HUES48 (cell line): ENCODE results near the gene SORL1-AS1.

Source experiments
- H3K27ac ChIP-seq: one replicate; pipeline ENCODE4 v1.7.0; 2013; ENCODE audit warnings: low read depth, low read length, inconsistent platforms
- H3K27me3 ChIP-seq: 2 replicates; pipeline ENCODE4 v1.6.1; 2013; ENCODE audit warnings: mild to moderate bottlenecking, low read length; ENCODE audit not compliant: control insufficient read depth, insufficient read depth
- H3K36me3 ChIP-seq: 2 replicates; pipeline ENCODE4 v1.6.1; 2013; ENCODE audit warnings: low read length; ENCODE audit not compliant: control insufficient read depth, insufficient read depth
- H3K4me1 ChIP-seq: 2 replicates; pipeline ENCODE4 v1.6.1; 2013; ENCODE audit warnings: mild to moderate bottlenecking, low read length; ENCODE audit not compliant: control insufficient read depth, insufficient read depth
- H3K4me3 ChIP-seq: 2 replicates; pipeline ENCODE4 v1.5.1; 2013; ENCODE audit warnings: mild to moderate bottlenecking, low read depth, low read length
- H3K9ac ChIP-seq: 2 replicates; pipeline ENCODE4 v1.6.1; 2013; ENCODE audit warnings: mild to moderate bottlenecking, low read depth, low read length, moderate library complexity
- H3K9me3 ChIP-seq: 2 replicates; pipeline ENCODE4 v1.6.1; 2013; ENCODE audit warnings: low read length; ENCODE audit not compliant: control insufficient read depth, insufficient read depth

Gene SORL1-AS1

GRCh38 chr11:121422675-121423074, 30.1 kb downstream of the SORL1-AS1 start:
- no peak overlapping the region for H3K4me3 ChIP-seq
- H3K36me3 ChIP-seq: no peaks in the 10 kb centered on the region
- no peak overlapping the region for H3K9ac ChIP-seq
- no peaks in the 10 kb centered on the region for H3K9me3 ChIP-seq
- peaks cover 18% of the 10 kb centered on the region for H3K4me1 ChIP-seq
- H3K27me3 ChIP-seq: peaks cover 13% of the 10 kb centered on the region
- no peak overlapping the region for H3K27ac ChIP-seq

GRCh38 chr11:121421149-121421901, 31.4 kb downstream of the SORL1-AS1 start:
- Histone ChIP-seq H3K27ac (no peak overlapping the region), H3K9ac (no peak overlapping the region), H3K4me1 (peaks cover 12% of the 10 kb centered on the region; the same call in 1 of the 2 replicates), H3K4me3 (no peak overlapping the region), H3K9me3 (no peaks in the 10 kb centered on the region), H3K36me3 (no peaks in the 10 kb centered on the region), H3K27me3 (peaks cover 5% of the 10 kb centered on the region)

DNA sequence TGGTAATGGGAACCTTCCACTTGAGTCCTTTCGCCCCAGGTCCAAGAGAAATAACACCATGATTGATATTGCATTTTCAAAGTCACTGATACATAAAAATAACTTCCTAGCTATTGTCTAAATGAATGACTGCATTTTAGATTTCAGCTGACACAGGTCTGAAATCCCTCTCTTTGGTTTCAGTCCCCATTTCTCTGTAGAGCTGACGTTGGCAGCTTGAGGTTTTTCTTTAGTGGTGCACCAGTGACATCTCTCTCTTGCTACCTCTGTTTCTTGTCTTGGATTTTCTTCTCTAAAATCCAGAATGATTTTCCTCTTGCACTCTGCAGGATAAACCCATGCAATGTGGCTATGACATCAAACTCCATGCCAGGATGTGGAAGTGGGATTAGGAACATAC, 32.4 kb downstream of the SORL1-AS1 start:
- Histone ChIP-seq H3K36me3 (no peaks in the 10 kb centered on the region), H3K4me3 (no peak overlapping the region), H3K27me3 (no peaks in the 10 kb centered on the region), H3K9ac (no peak overlapping the region), H3K4me1 (peaks cover 12% of the 10 kb centered on the region; the same call in 1 of the 2 replicates), H3K9me3 (no peaks in the 10 kb centered on the region), H3K27ac (no peak overlapping the region)

DNA sequence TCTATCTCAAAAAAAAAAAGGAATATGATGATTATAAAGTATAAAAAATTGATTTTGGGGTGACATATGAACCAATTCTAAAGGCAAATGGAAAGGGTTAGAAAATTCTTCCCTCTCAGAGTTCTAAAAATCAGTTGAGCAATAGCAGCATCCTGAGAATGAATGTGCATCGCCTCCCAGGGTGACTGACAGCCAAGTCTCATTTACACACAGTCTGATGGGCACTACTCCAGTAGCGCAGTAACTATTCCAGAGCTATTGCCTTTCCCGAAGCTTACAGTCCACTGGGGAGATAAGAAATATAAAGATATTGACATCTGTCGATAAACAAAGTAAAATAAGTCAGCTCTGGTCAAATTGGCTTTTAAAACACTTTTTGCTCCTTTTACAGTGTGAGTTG, 32.9 kb downstream of the SORL1-AS1 start:
- Histone ChIP-seq H3K36me3 (no peaks in the 10 kb centered on the region), H3K4me1 (peaks cover 12% of the 10 kb centered on the region; the same call in 1 of the 2 replicates), H3K9me3 (no peaks in the 10 kb centered on the region), H3K9ac (no peak overlapping the region), H3K27ac (no peak overlapping the region), H3K27me3 (no peaks in the 10 kb centered on the region), H3K4me3 (no peak overlapping the region)

DNA sequence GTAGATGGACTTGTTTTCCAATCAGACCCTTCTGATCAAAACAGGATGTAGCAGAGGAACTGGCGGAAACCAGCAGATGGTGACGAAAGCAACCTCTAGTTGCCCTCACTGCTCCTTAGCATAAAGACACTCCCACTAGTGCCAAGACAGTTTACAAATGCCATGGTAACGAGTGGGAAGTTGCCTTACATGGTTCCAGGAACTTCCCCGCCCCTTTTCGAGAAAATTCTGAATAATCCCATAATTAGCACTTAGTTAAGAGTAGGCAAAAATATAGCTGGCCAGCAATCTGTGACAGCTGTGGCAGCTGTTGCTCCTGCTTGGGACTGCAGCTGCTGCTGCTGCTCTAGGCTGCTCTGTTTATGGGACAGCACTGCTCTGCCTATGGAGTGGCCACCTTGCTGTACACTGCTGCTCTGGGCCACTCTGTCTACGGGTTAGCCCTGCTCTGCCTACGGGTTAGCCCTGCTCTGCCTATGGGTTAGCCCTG, 34.1 kb downstream of the SORL1-AS1 start:
- Histone ChIP-seq H3K9ac (no peak overlapping the region), H3K27ac (no peak overlapping the region), H3K4me3 (no peak overlapping the region), H3K4me1 (peaks cover 12% of the 10 kb centered on the region; the same call in 1 of the 2 replicates), H3K27me3 (no peaks in the 10 kb centered on the region), H3K9me3 (no peaks in the 10 kb centered on the region), H3K36me3 (no peaks in the 10 kb centered on the region)

- H3K27ac ChIP-seq: no peak overlapping the region
- H3K4me1 ChIP-seq: peaks cover 12% of the 10 kb centered on the region; the same call in 1 of the 2 replicates
- no peaks in the 10 kb centered on the region for H3K9me3 ChIP-seq
- H3K9ac ChIP-seq: no peak overlapping the region
- H3K4me3 ChIP-seq: no peak overlapping the region
- H3K36me3 ChIP-seq: no peaks in the 10 kb centered on the region
- no peaks in the 10 kb centered on the region for H3K27me3 ChIP-seq
Measured at GRCh38 chr11:121417607-121418006, 35.2 kb downstream of the SORL1-AS1 start.

DNA sequence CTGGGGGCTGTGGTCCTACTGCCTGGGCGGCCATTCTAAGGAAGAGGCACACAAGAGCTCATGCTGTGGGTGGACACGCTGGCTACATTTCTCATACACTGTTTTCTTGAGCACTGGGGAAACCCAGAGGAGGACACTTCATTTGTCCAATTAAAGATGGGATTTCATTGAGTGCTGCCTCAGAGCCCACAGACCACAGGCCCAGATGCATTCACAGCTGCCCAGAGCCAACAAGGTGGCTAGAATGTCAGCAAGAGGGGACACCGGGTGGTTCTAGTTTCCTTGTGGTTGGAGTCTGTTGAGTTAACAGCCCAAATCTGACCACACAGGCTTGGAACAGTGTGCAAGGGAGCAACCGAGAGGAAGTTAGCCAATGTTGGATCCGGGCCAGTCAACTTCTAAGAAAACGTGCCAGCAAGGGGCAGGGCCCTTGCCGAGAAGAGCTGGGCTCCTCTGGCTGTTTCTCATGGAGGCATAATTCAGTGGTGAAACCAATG, 35.7 kb downstream of the SORL1-AS1 start:
- Histone ChIP-seq H3K27ac (no peak overlapping the region), H3K27me3 (no peaks in the 10 kb centered on the region), H3K9ac (no peak overlapping the region), H3K36me3 (no peaks in the 10 kb centered on the region), H3K4me1 (peaks cover 12% of the 10 kb centered on the region; the same call in 1 of the 2 replicates), H3K4me3 (no peak overlapping the region), H3K9me3 (no peaks in the 10 kb centered on the region)

DNA sequence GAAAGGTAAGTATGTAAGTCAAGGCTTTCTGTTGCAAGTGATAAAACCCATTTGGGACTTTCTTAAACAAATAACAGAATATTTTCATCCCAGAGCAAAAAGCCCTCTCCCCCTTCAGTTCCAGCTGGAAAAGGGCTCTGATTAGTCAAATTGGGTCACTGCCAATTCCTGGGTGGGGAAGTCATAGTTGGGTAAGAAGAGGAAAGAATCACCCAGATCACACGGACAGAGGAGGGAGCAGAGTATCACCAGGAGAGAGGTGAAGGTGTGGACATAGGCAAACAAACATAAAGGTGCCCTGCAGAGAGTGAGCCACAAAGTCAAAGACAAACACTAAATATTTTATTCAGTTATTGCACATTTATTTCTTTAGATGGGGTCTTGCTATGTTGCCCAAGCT, 36.9 kb downstream of the SORL1-AS1 start:
- Histone ChIP-seq H3K4me1 (peaks cover 5% of the 10 kb centered on the region; the same call in 1 of the 2 replicates), H3K4me3 (no peak overlapping the region), H3K9me3 (no peaks in the 10 kb centered on the region), H3K36me3 (no peaks in the 10 kb centered on the region), H3K9ac (no peak overlapping the region), H3K27ac (no peak overlapping the region), H3K27me3 (no peaks in the 10 kb centered on the region)

- no peaks in the 10 kb centered on the region for H3K36me3 ChIP-seq
- no peaks in the 10 kb centered on the region for H3K4me1 ChIP-seq
- no peak overlapping the region for H3K27ac ChIP-seq
- H3K27me3 ChIP-seq: no peaks in the 10 kb centered on the region
- no peak overlapping the region for H3K4me3 ChIP-seq
- H3K9ac ChIP-seq: no peak overlapping the region
- H3K9me3 ChIP-seq: no peaks in the 10 kb centered on the region
Measured at GRCh38 chr11:121414141-121414913, 38.4 kb downstream of the SORL1-AS1 start.

GRCh38 chr11:121412711-121413415, 39.9 kb downstream of the SORL1-AS1 start:
- Histone ChIP-seq H3K4me3 (no peak overlapping the region), H3K27me3 (no peaks in the 10 kb centered on the region), H3K36me3 (no peaks in the 10 kb centered on the region), H3K27ac (no peak overlapping the region), H3K4me1 (peaks cover 3% of the 10 kb centered on the region), H3K9ac (no peak overlapping the region), H3K9me3 (no peaks in the 10 kb centered on the region)
